ENCODE data around the gene LBP. TPM values are rescaled to one million over a fixed set of nuclear protein-coding genes. Genes with fewer than 3 reads are reported as not detected.
"Not testable (repeated sequence)": the region's sequence is repeated elsewhere in the genome, so short reads cannot be mapped to it uniquely, and the experiment has no call there.

Gene LBP
- total RNA-seq, 3 donors from 2014 or later: 0.10 to 0.18 (median 0.14) TPM

DNA sequence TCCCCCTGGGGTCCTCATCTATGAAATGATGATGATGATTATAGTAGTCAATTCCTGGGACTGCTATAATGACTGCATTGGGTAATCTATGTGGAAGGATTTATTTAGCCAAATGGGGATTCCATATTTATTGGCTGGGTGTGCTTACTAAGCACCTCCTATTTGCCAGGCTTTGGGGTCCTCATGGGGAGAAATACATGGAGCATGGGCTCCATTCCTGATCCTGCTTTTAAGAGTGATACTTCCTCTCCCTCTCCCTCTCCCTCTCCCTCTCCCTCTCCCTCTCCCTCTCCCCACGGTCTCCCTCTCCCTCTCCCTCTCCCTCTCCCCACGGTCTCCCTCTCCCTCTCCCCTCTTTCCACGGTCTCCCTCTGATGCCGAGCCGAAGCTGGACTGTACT is 31.6 kb downstream of the LBP start:
- not testable (repeated sequence) for H3K27me3 Mint-ChIP-seq (ENCODE audit: low read depth); DNase-seq; ATAC-seq; H3K9me3 Mint-ChIP-seq; H3K4me1 Mint-ChIP-seq (ENCODE audit: low read depth); H3K36me3 Mint-ChIP-seq (ENCODE audit: insufficient read depth); H3K4me3 Mint-ChIP-seq

DNA sequence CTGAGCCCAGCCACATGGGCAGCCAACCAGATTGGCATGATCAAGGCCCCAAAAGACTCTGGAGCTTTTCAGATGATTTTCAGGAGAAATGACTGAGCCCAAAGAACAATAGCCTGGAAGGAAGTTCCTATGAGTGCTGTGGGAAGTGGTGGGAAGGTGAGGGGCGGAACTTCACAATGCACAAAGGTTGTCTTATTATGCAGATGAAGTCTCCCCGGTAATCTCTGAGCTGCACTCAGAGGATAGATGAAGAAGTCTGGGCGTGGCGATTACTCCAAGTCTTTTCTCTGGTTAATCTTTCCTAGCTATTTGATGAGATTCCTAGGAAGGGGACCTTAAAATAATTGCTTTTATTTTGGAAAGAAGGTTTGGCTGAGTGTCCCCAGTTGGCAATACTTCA is 36.9 kb downstream of the LBP start:
- no peaks in the 10 kb centered on the region for H3K36me3 Mint-ChIP-seq (ENCODE audit: insufficient read depth)
- no peaks in the 10 kb centered on the region for H3K4me1 Mint-ChIP-seq (ENCODE audit: low read depth)
- ATAC-seq (no peak), DNase-seq (no peak)
- peaks cover 28% of the 10 kb centered on the region for H3K27me3 Mint-ChIP-seq (ENCODE audit: low read depth)
- no peak overlapping the region for H3K4me3 Mint-ChIP-seq
- no peaks in the 10 kb centered on the region for H3K9me3 Mint-ChIP-seq

DNA sequence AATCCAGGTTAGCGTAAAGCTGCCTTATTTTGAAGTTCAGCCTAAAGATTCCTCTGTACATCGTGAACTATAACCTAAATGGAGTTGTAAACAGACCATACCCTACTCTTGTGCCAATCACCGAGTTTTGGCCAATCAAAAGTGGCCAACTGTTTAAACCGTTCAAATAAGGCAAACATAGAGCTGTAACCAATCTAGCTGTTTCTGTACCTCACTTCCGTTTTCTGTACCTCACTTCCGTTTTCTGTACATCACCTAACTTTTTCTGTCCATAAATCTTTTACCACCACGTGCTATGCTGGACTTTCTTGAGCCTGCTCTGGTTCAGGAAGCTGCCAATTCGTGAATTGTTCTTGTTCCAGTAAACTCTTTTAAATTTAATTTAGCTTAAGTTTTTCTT is 39.7 kb downstream of the LBP start:
- Mint-ChIP-seq H3K36me3 (ENCODE audit: insufficient read depth) (no peaks in the 10 kb centered on the region), H3K27me3 (ENCODE audit: low read depth) (peaks cover 30% of the 10 kb centered on the region), H3K4me1 (ENCODE audit: low read depth) (no peaks in the 10 kb centered on the region), H3K9me3 (peaks cover 4% of the 10 kb centered on the region), H3K4me3 (no peak overlapping the region)
- no peak for DNase-seq
- ATAC-seq: no peak

DNA sequence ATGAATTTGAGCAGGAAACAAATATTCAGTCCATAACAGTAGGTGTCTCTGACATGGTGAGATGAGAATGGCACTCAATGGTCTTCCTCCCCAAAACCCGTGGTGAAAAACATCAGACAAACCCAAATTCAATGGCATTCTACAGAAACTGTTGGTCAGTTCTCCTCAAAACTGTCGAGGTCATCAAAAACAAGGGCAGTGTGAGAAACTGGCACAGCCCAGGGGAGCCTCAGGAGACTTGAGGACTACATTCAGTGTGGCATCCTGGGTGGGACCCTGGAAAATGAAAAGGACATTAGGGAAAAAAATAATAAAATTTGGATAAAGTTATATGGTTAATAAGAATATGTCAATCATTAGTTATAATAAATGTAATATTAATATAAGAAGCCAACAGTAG is 40.6 kb downstream of the LBP start:
- ATAC-seq (no peak), DNase-seq (no peak)
- peaks cover 4% of the 10 kb centered on the region for H3K9me3 Mint-ChIP-seq
- no peak overlapping the region for H3K4me3 Mint-ChIP-seq
- H3K4me1 Mint-ChIP-seq (ENCODE audit: low read depth): no peaks in the 10 kb centered on the region
- peaks cover 28% of the 10 kb centered on the region for H3K27me3 Mint-ChIP-seq (ENCODE audit: low read depth)
- no peaks in the 10 kb centered on the region for H3K36me3 Mint-ChIP-seq (ENCODE audit: insufficient read depth)

DNA sequence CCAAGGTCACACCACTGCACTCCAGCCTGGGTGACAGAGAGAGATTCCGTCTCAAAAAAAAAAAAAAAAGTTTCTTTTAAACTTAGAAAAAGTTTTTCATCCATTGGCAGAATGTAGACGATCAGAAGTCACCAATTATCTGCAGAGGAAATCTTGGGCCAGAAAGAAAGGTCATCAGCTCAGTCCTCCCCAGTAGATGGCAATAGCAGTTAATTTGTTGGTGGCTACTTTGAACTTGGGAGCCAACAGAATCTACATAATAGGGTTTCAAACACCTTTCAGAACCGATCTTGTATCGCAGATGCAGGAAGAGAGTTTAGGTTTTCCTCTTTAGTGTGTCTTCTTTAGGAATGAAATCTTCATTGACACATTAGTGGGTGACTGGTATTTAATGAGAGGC is 41.7 kb downstream of the LBP start:
- DNase-seq (no peak), ATAC-seq (no peak)
- Mint-ChIP-seq H3K9me3 (peaks cover 4% of the 10 kb centered on the region), H3K36me3 (ENCODE audit: insufficient read depth) (no peaks in the 10 kb centered on the region), H3K4me3 (no peak overlapping the region), H3K4me1 (ENCODE audit: low read depth) (no peaks in the 10 kb centered on the region), H3K27me3 (ENCODE audit: low read depth) (peaks cover 22% of the 10 kb centered on the region)

DNA sequence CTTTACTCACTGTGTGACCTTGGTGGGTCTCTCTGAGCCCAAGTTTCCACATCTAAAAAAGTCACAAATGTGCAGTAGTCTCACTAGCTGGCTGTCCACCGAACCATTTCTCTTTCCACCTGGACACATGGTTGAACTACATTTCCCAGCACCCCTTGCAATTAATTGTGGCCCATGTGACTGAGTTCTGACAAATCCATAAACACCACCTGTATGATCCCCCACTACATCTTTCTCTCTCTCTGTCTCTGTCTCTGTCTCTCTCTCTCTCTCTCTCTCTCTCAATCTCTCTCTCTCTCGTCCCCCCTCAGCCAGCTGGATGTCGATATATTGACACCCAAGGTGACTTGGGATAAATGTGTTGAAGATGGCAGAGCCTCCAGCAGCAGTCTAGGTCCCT is 46.1 kb downstream of the LBP start:
- no peak for ATAC-seq
- Mint-ChIP-seq H3K27me3 (ENCODE audit: low read depth) (peaks cover 12% of the 10 kb centered on the region), H3K4me3 (no peak overlapping the region), H3K4me1 (ENCODE audit: low read depth) (no peaks in the 10 kb centered on the region), H3K9me3 (peaks cover 4% of the 10 kb centered on the region), H3K36me3 (ENCODE audit: insufficient read depth) (no peaks in the 10 kb centered on the region)
- no peak for DNase-seq

DNA sequence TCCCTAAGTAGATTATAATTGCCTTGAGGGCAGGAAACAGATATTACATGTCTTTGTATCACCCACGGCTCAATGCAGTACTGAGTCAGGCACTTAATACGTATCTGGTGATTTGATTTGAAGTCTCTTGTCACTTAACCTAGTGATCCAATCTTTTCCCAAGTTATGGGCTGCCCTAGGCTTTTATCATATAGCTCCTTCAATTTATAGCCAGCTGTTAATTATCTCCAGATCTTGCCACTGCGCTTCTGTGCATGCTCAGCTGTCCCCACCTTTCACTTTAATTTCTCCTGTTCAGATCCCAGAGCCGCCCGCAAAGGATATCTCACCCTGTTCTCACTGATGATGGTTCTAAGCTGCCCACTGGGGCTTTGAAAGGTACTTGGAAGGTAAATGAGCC is 47.0 kb downstream of the LBP start:
- DNase-seq (no peak), ATAC-seq (no peak)
- Mint-ChIP-seq H3K9me3 (peaks cover 4% of the 10 kb centered on the region), H3K36me3 (ENCODE audit: insufficient read depth) (no peaks in the 10 kb centered on the region), H3K27me3 (ENCODE audit: low read depth) (peaks cover 9% of the 10 kb centered on the region), H3K4me1 (ENCODE audit: low read depth) (no peaks in the 10 kb centered on the region), H3K4me3 (no peak overlapping the region)

DNA sequence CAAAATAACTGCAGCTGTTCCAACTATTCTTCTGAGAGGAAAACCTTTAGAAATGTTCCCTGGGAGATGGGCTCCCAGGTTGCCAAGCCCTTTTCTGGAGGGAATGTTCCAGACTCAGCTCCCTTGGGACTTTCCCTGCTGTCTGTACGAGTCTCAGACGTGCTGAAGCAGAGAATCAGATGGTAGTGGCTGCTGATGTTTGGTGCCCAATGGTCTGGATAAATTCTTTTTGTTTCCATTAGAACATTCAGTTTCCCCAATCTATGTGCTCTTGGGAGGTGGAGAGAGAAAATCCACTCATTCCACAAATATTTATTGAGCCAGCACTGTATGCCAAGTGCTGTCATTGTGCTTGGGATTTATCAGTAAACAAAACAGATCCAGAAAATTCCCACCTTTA is 48.9 kb downstream of the LBP start:
- DNase-seq: no peak
- Mint-ChIP-seq H3K4me1 (ENCODE audit: low read depth) (no peaks in the 10 kb centered on the region), H3K9me3 (no peaks in the 10 kb centered on the region), H3K36me3 (ENCODE audit: insufficient read depth) (no peaks in the 10 kb centered on the region), H3K4me3 (no peak overlapping the region), H3K27me3 (ENCODE audit: low read depth) (peaks cover 6% of the 10 kb centered on the region)
- ATAC-seq: no peak

DNA sequence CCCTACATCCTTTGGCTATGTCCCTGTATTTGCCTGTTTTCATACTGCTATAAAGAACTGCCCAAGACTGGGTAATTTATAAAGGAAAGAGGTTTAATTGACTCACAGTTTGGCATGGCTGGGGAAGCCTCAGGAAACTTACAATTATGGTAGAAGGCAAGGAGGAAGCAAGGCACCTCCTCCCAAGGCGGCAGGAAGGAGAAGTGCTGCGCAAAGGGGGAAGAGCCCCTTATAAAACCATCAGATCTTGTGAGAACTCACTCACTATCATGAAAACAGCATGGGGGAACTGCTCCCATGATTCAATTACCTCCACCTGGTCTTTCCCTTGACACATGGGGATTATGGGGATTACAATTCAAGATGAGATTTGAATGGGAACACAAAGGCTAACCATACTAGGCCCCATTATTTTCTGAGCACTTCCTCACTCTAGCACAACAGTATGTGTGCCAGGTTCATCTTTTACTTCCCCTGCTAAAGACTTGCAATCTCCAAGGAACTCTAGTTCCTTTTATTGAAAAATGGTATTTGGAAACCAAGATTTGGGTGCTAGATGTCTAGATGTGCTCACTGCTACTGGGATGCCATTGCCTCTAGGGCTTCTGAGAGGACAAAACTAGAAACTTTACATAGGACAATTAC is 49.6 kb downstream of the LBP start:
- not testable (repeated sequence) for H3K27me3 Mint-ChIP-seq (ENCODE audit: low read depth); H3K4me1 Mint-ChIP-seq (ENCODE audit: low read depth); H3K36me3 Mint-ChIP-seq (ENCODE audit: insufficient read depth)

DNA sequence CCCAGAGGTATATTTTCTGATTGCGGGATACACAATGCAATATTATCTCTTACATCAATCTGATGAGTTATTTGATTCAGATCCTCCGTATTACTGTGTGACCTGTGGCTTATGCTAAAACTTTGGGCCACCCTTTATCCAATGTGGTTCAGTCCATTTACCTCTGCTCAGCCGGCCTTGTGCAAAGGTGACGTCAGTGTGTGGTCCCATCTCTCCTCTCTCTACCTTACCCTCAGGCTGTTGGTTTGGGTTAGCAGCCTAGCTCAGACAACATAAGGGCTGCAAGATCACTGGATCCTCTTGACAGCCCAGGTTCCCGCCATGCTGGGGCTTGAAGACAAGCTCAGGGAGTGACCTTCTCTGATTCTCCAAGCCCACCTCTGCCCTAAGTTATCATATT is 55.8 kb downstream of the LBP start:
- Mint-ChIP-seq H3K36me3 (ENCODE audit: insufficient read depth) (peaks cover 12% of the 10 kb centered on the region), H3K4me1 (ENCODE audit: low read depth) (no peaks in the 10 kb centered on the region), H3K9me3 (peaks cover 4% of the 10 kb centered on the region), H3K4me3 (no peak overlapping the region), H3K27me3 (ENCODE audit: low read depth) (no peaks in the 10 kb centered on the region)
- ATAC-seq: no peak
- DNase-seq: no peak

More for the DNA sequence above, 49.6 kb downstream of the LBP start:
- not testable (repeated sequence) for H3K4me3 Mint-ChIP-seq, ATAC-seq, DNase-seq, H3K9me3 Mint-ChIP-seq

DNA sequence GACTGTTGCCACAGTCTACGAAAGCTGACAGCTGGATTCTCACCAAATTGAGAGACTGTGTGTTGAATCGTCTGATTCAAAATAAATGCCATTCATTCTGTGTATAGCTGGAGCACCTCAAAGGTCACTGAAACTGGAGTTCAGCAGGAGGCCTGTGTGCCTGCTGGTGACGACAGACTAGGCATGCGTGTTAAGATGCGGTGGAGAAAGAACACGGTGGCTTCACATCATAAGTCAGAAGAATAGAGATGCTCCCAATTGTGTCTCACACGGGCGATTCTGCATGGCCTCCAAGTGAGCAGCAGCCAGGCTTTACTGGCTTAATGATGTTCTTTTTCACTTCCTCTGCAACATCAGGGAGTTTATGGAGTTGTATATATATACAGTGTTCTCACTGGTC is 56.5 kb downstream of the LBP start:
- H3K9me3 Mint-ChIP-seq: peaks cover 4% of the 10 kb centered on the region
- no peaks in the 10 kb centered on the region for H3K4me1 Mint-ChIP-seq (ENCODE audit: low read depth)
- peaks cover 12% of the 10 kb centered on the region for H3K36me3 Mint-ChIP-seq (ENCODE audit: insufficient read depth)
- no peak for ATAC-seq
- H3K27me3 Mint-ChIP-seq (ENCODE audit: low read depth): no peaks in the 10 kb centered on the region
- no peak overlapping the region for H3K4me3 Mint-ChIP-seq
- DNase-seq: no peak

DNA sequence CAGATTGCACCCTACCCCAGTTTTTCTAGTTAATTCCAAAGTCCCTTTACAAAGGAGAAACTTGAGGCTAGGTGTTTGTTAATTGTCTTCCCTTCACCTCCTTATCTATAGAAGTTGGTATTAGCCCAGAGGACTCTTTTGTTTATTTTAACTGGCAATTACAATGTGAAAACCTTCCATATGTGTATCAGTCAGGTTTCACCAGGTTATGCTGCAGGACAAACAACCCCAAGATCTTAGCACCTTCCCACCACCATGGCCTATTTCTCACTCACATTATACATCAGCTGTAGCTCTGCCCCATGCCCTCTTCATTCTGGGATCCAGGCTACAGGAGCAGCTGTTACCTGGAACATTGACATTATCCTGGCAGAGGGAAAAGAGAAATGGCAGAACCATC is 57.7 kb downstream of the LBP start:
- peaks cover 4% of the 10 kb centered on the region for H3K9me3 Mint-ChIP-seq
- no peaks in the 10 kb centered on the region for H3K27me3 Mint-ChIP-seq (ENCODE audit: low read depth)
- peaks cover 15% of the 10 kb centered on the region for H3K36me3 Mint-ChIP-seq (ENCODE audit: insufficient read depth)
- ATAC-seq (no peak), DNase-seq (no peak)
- no peaks in the 10 kb centered on the region for H3K4me1 Mint-ChIP-seq (ENCODE audit: low read depth)
- no peak overlapping the region for H3K4me3 Mint-ChIP-seq

DNA sequence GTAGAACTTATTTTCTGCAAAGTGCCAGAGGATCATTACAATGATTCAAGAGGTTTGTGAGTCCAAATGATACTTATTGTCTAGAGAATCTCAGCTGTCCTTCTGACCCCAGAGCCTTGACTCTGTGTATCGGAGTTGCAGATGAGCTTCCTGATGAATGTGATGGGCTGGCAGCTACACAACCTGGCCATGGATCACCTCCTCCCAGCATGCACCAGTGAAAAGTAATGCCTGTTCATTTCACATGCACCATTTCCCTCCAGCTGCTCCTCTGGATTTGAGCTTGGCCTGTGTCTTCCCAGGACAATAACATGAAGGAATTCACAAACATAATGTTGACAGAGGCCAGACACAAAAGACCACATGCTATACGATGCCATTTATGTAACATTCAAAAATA is 58.9 kb downstream of the LBP start:
- H3K36me3 Mint-ChIP-seq (ENCODE audit: insufficient read depth): peaks cover 15% of the 10 kb centered on the region
- H3K9me3 Mint-ChIP-seq: peaks cover 4% of the 10 kb centered on the region
- no peak for DNase-seq
- no peaks in the 10 kb centered on the region for H3K27me3 Mint-ChIP-seq (ENCODE audit: low read depth)
- no peaks in the 10 kb centered on the region for H3K4me1 Mint-ChIP-seq (ENCODE audit: low read depth)
- ATAC-seq: no peak
- H3K4me3 Mint-ChIP-seq: no peak overlapping the region

DNA sequence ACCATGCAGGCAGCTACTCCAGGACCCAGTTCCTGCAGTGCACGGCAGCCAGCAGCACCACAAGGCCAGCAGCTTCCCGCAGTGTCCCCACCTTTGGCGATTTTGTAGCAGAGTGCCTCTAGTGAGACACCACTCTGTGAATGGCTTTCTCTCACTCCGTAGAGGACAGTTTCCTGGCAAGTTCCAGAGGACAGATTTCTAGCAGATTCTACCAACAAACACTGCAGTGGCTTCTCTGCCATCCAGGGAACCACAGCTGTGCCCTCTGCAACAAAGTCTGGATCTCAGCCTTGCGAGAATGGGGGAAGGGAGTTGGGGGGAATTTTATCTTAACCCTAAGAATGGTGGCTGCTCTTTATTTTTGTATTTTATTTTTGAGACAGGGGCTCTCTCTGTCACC is 60.2 kb downstream of the LBP start:
- DNase-seq: no peak
- Mint-ChIP-seq H3K9me3 (peaks cover 4% of the 10 kb centered on the region), H3K4me1 (ENCODE audit: low read depth) (no peaks in the 10 kb centered on the region), H3K36me3 (ENCODE audit: insufficient read depth) (peaks cover 20% of the 10 kb centered on the region), H3K4me3 (no peak overlapping the region), H3K27me3 (ENCODE audit: low read depth) (no peaks in the 10 kb centered on the region)
- ATAC-seq: no peak

DNA sequence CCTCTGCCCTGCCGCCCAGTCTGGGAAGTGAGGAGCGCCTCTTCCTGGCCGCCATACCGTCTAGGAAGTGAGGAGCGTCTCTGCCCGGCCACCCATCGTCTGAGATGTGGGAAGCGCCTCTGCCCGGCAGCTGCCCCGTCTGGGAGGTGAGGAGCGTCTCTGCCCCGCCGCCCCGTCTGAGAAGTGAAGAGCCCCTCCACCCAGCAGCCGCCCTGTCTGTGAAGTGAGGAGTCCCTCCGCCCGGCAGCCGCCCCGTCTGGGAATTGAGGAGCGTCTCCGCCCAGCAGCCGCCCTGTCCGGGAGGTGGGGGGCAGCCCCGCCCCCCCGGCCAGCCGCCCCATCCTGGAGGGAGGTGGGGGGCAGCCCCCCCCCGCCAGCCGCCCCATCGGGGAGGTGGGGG is 61.0 kb downstream of the LBP start:
- ATAC-seq (no peak), DNase-seq (no peak)
- Mint-ChIP-seq H3K27me3 (ENCODE audit: low read depth) (no peaks in the 10 kb centered on the region), H3K36me3 (ENCODE audit: insufficient read depth) (peaks cover 23% of the 10 kb centered on the region), H3K4me1 (ENCODE audit: low read depth) (no peaks in the 10 kb centered on the region), H3K9me3 (peaks cover 4% of the 10 kb centered on the region), H3K4me3 (no peak overlapping the region)

DNA sequence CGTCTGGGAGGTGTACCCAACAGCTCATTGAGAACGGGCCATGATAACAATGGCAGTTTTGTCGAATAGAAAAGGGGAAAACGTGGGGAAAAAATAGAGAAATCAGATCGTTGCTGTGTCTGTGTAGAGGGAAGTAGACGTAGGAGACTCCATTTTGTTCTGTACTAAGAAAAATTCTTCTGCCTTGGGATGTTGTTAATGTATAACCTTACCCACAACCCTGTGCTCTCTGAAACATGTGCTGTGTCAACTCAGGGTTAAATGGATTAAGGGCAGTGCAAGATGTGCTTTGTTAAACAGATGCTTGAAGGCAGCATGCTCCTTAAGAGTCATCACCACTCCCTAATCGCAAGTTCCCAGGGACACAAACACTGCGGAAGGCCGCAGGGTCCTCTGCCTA is 61.5 kb downstream of the LBP start:
- H3K27me3 Mint-ChIP-seq (ENCODE audit: low read depth); H3K9me3 Mint-ChIP-seq; ATAC-seq; DNase-seq; H3K4me3 Mint-ChIP-seq; H3K4me1 Mint-ChIP-seq (ENCODE audit: low read depth): not testable (repeated sequence)
- peaks cover 28% of the 10 kb centered on the region for H3K36me3 Mint-ChIP-seq (ENCODE audit: insufficient read depth)
